ENCODE measurements around the gene ADGRE3. TPM values are rescaled to one million over a fixed set of nuclear protein-coding genes. Genes with fewer than 3 reads are reported as not detected.
A peak's percentile ranks its signal among the peaks of the same experiment; 100 is the strongest.

ADGRE3 gene
- total and polyA plus RNA-seq, 2 experiments from 2014 or later, result not detected

DNA sequence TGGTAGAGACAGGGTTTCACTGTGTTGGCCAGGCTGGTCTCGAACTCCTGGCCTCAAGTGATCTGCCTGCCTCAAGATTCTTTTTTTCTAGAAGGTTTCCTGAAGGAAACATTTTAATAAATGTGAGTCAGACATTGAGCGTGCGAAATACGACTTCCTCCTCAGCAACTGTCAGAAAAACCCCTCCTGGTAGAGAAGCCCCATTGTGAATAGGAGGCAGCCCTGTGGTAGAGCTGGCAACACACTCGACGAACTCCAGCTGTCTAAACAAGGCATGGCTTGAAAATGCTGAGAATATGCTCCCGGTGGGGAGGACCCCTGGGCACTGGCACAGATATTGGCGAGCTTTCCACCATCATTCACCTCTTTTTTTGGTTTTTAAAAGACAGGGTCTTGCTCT lies 25.0 kb upstream of the ADGRE3 start:
- in situ Hi-C loops (cut with MboI), result no loop called here

GRCh38 chr19:14695471-14695870 lies 20.8 kb upstream of the ADGRE3 start:
- Histone ChIP-seq H3K9me3 (ENCODE audit: low read depth) (no peaks in the 10 kb centered on the region), H3F3A (ENCODE audit: insufficient read depth) (no peaks in the 10 kb centered on the region), H3K36me3 (ENCODE audit: low read depth) (peaks cover 30% of the 10 kb centered on the region), H3K79me2 (ENCODE audit: insufficient read depth) (peaks cover 33% of the 10 kb centered on the region), H3K4me3 (no peak overlapping the region), H3K27ac (no peak overlapping the region), H3K27me3 (replicated peaks; ENCODE audit: insufficient read depth) (no peaks in the 10 kb centered on the region), H3K4me1 (ENCODE audit: insufficient read depth) (peaks cover 8% of the 10 kb centered on the region), H2AFZ (no peak overlapping the region), H3K9me2 (ENCODE audit: insufficient read depth) (no peaks in the 10 kb centered on the region), H3K4me2 (ENCODE audit: unreplicated experiment) (no peak overlapping the region), H4K20me1 (ENCODE audit: insufficient read depth) (no peaks in the 10 kb centered on the region), H3K9ac (no peak overlapping the region)
- TF ChIP-seq EZH2 (IDR thresholded peaks at IDR 0.05; ENCODE audit: insufficient read depth, poor library complexity, severe bottlenecking), result no peak
- TF ChIP-seq EZH2phosphoT487 (IDR thresholded peaks at IDR 0.05; ENCODE audit: insufficient read depth, low read depth), result no peak
- 89 to 91% methylated on average over 5 of the region's 5 CpGs for WGBS, 2 experiments (ENCODE audit: low coverage in 1 of 2, low lambda C conversion rate in 2 of 2, missing lambda C conversion rate in 2 of 2)
- no peak for DNase-seq
- in situ Hi-C loops (cut with MboI), result no loop called here

More for the DNA sequence above, 25.0 kb upstream of the ADGRE3 start:
- Histone ChIP-seq H3K79me2 (ENCODE audit: insufficient read depth) (no peaks in the 10 kb centered on the region), H2AFZ (no peak overlapping the region), H3K4me2 (ENCODE audit: unreplicated experiment) (no peak overlapping the region), H3K9ac (no peak overlapping the region), H3K4me1 (ENCODE audit: insufficient read depth) (no peaks in the 10 kb centered on the region), H3K4me3 (no peak overlapping the region), H3K27me3 (replicated peaks; ENCODE audit: insufficient read depth) (no peaks in the 10 kb centered on the region), H3K36me3 (ENCODE audit: low read depth) (peaks cover 33% of the 10 kb centered on the region), H4K20me1 (ENCODE audit: insufficient read depth) (no peaks in the 10 kb centered on the region), H3K9me2 (ENCODE audit: insufficient read depth) (no peaks in the 10 kb centered on the region), H3K9me3 (ENCODE audit: low read depth) (no peaks in the 10 kb centered on the region), H3K27ac (no peak overlapping the region), H3F3A (ENCODE audit: insufficient read depth) (no peaks in the 10 kb centered on the region)
- WGBS, 2 experiments (ENCODE audit: low coverage in 1 of 2, low lambda C conversion rate in 2 of 2, missing lambda C conversion rate in 2 of 2), result 98 to 99% methylated on average over 8 of the region's 8 CpGs
- TF ChIP-seq EZH2phosphoT487 (IDR thresholded peaks at IDR 0.05; ENCODE audit: insufficient read depth, low read depth), result no peak
- no peak for TF ChIP-seq EZH2 (IDR thresholded peaks at IDR 0.05; ENCODE audit: insufficient read depth, poor library complexity, severe bottlenecking)
- no peak for DNase-seq

GRCh38 chr19:14694641-14695266 lies 20.1 kb upstream of the ADGRE3 start:
- Histone ChIP-seq H3K4me3 (no peak overlapping the region), H3K9me2 (ENCODE audit: insufficient read depth) (no peaks in the 10 kb centered on the region), H3K27me3 (replicated peaks; ENCODE audit: insufficient read depth) (no peaks in the 10 kb centered on the region), H3K36me3 (ENCODE audit: low read depth) (peaks cover 30% of the 10 kb centered on the region), H3F3A (ENCODE audit: insufficient read depth) (no peaks in the 10 kb centered on the region), H3K9ac (no peak overlapping the region), H4K20me1 (ENCODE audit: insufficient read depth) (no peaks in the 10 kb centered on the region), H2AFZ (no peak overlapping the region), H3K4me1 (ENCODE audit: insufficient read depth) (peaks cover 8% of the 10 kb centered on the region), H3K4me2 (ENCODE audit: unreplicated experiment) (no peak overlapping the region), H3K9me3 (ENCODE audit: low read depth) (no peaks in the 10 kb centered on the region), H3K27ac (no peak overlapping the region), H3K79me2 (ENCODE audit: insufficient read depth) (peaks cover 37% of the 10 kb centered on the region)
- WGBS, 2 experiments (ENCODE audit: low coverage in 1 of 2, low lambda C conversion rate in 2 of 2, missing lambda C conversion rate in 2 of 2), result 92 to 94% methylated on average over 13 of the region's 13 CpGs
- no peak for DNase-seq
- TF ChIP-seq EZH2phosphoT487 (IDR thresholded peaks at IDR 0.05; ENCODE audit: insufficient read depth, low read depth), result no peak
- TF ChIP-seq EZH2 (IDR thresholded peaks at IDR 0.05; ENCODE audit: insufficient read depth, poor library complexity, severe bottlenecking), result no peak
- in situ Hi-C loops (cut with MboI), result no loop called here

GRCh38 chr19:14689598-14690503 lies 15.2 kb upstream of the ADGRE3 start, which contains the start of gene ZNF333:
Gene ZNF333 (plus strand): TSS chr19:14690048. CDS start chr19:14693492, 3,444 bp downstream.
- Histone ChIP-seq H2AFZ (peak within 1 kb of the TSS; percentile 89), H3K36me3 (ENCODE audit: low read depth) (peaks cover 4% of the 10 kb centered on the region; the same call in 1 of the 2 replicates), H3K27ac (peak within 1 kb of the TSS; percentile 84), H3K4me3 (peak within 1 kb of the TSS; percentile 88), H4K20me1 (ENCODE audit: insufficient read depth) (no peaks in the 10 kb centered on the region), H3K27me3 (replicated peaks; ENCODE audit: insufficient read depth) (no peaks in the 10 kb centered on the region), H3F3A (ENCODE audit: insufficient read depth) (peaks cover 5% of the 10 kb centered on the region; the same call in 1 of the 2 replicates), H3K9me2 (ENCODE audit: insufficient read depth) (no peaks in the 10 kb centered on the region), H3K9ac (peak within 1 kb of the TSS; percentile 86), H3K4me2 (ENCODE audit: unreplicated experiment) (peak within 1 kb of the TSS; percentile 94), H3K4me1 (ENCODE audit: insufficient read depth) (peaks cover 8% of the 10 kb centered on the region), H3K79me2 (ENCODE audit: insufficient read depth) (peaks cover 37% of the 10 kb centered on the region), H3K9me3 (ENCODE audit: low read depth) (no peaks in the 10 kb centered on the region)
- TF ChIP-seq EZH2 (IDR thresholded peaks at IDR 0.05; ENCODE audit: insufficient read depth, poor library complexity, severe bottlenecking) (no peak), EZH2phosphoT487 (IDR thresholded peaks at IDR 0.05; ENCODE audit: insufficient read depth, low read depth) (no peak)
- 1 to 2% methylated on average over 32 to 65 of the region's 66 CpGs for WGBS, 2 experiments (ENCODE audit: low coverage in 1 of 2, low lambda C conversion rate in 2 of 2, missing lambda C conversion rate in 2 of 2)
- peak; percentile 95 for DNase-seq
- in situ Hi-C loops (cut with MboI), result loop anchor here (5.0 kb wide), 1 partner anchor 118 kb away; the partner anchor contains the start of gene NDUFB7

All from GM23248 (cell line).